GM12878 (cell line): ENCODE results near the gene HEATR9. TPM values are rescaled to one million over a fixed set of nuclear protein-coding genes. Genes with fewer than 3 reads are reported as not detected.

Source experiments
- ATAC-seq: fragments of 200-7000 bp; cut with Tn5 transposase; 3 replicates; pipeline ENCODE4 v1.9.1; 2020; ENCODE audit warnings: mild to moderate bottlenecking, moderate library complexity
- BruUV-seq: library from RNA; stranded (reverse); fragments of 400-500 nt; replicated peaks from 2 replicates; lab custom pipeline; 2021; lab: Mats Ljungman, UMichigan
- CTCF ChIA-PET: fragments of 300-600 bp; sonication (Branson Sonifier 250); formaldehyde crosslinking; extraction: SDS; loops from one replicate; lab custom pipeline; 2021; ENCODE audit warnings: inconsistent platforms; lab: Yijun Ruan, JAX
- POLR2A ChIA-PET: fragments of 350-600 bp; formaldehyde crosslinking; extraction: SDS; loops from one replicate; lab custom pipeline; 2021; ENCODE audit warnings: inconsistent platforms; lab: Charles Lee
- RAD21 ChIA-PET: fragments of 300-600 bp; sonication (Branson Sonifier 250); formaldehyde crosslinking; loops from one replicate; lab custom pipeline; 2023; ENCODE audit warnings: antibody characterized with exemption; ENCODE audit not compliant: unreplicated experiment; lab: Charles Lee
- SMC1A ChIA-PET: fragments of 300-600 bp; sonication (Branson Sonifier 250); formaldehyde crosslinking; loops from one replicate; lab custom pipeline; 2023; ENCODE audit not compliant: unreplicated experiment, uncharacterized antibody; lab: Charles Lee
- DNase-seq: peaks from one replicate; pipeline ENCODE4 v3.0.0-alpha.2; 2011; ENCODE audit warnings: low read depth, low spot score
- FAIRE-seq: peaks from 3 replicates; lab custom pipeline; 2011; peaks lifted over from hg19 to GRCh38; lab: Jason Lieb, UNC
- H2AFZ ChIP-seq: 2 replicates; pipeline ENCODE4 v1.6.0; 2011; ENCODE audit warnings: low read depth, low read length, control low read depth; ENCODE audit not compliant: control insufficient read depth
- H3K27ac ChIP-seq: 2 replicates; pipeline ENCODE4 v1.5.1; 2011; ENCODE audit warnings: control low read depth; ENCODE audit not compliant: control insufficient read depth, insufficient read depth
- H3K27me3 ChIP-seq, 2 experiments: replicated peaks in 1 of 2; 2 replicates each; pipeline versions ENCODE4 v1.6.0 to v1.6.1; 2011; ENCODE audit warnings: low read length in 1 of 2; ENCODE audit not compliant: control insufficient read depth in 2 of 2, insufficient read depth in 2 of 2
- H3K36me3 ChIP-seq, 2 experiments: 2 replicates each; pipeline ENCODE4 v1.5.1; 2011; ENCODE audit warnings: low read length in 1 of 2; ENCODE audit not compliant: control insufficient read depth in 2 of 2, insufficient read depth in 2 of 2
- H3K4me1 ChIP-seq: 2 replicates; pipeline ENCODE4 v1.6.1; 2011; ENCODE audit warnings: mild to moderate bottlenecking, low read length, moderate library complexity, mixed read lengths; ENCODE audit not compliant: control insufficient read depth, insufficient read depth
- H3K4me2 ChIP-seq: 2 replicates; pipeline ENCODE4 v1.6.0; 2011; ENCODE audit warnings: control low read depth; ENCODE audit not compliant: control insufficient read depth, insufficient read depth
- H3K4me3 ChIP-seq: fragments of 200-600 bp; sonication (generic); 2 replicates; pipeline ENCODE4 v1.5.1; 2016
- H3K79me2 ChIP-seq: 2 replicates; pipeline ENCODE4 v1.6.0; 2011; ENCODE audit warnings: low read length; ENCODE audit not compliant: control insufficient read depth, insufficient read depth
- H3K9ac ChIP-seq: 2 replicates; pipeline ENCODE4 v1.8.0; 2011; ENCODE audit warnings: low read length, control low read depth, mixed read lengths; ENCODE audit not compliant: control insufficient read depth, insufficient read depth
- H3K9me3 ChIP-seq: replicated peaks from 3 replicates; pipeline ENCODE4 v1.5.1; 2011; ENCODE audit warnings: mild to moderate bottlenecking, low read length; ENCODE audit not compliant: control insufficient read depth, insufficient read depth
- H4K20me1 ChIP-seq: 2 replicates; pipeline ENCODE4 v1.6.0; 2011; ENCODE audit not compliant: control insufficient read depth, insufficient read depth
- ATF3 ChIP-seq: IDR thresholded peaks from 2 replicates; pipeline ENCODE4 v1.6.1; 2011; ENCODE audit warnings: low read depth, mild to moderate bottlenecking, low read length, moderate library complexity, borderline replicate concordance; ENCODE audit errors: extremely low read depth
- BMI1 ChIP-seq: fragments of 450-650 bp; IDR thresholded peaks from 2 replicates; pipeline ENCODE4 v1.6.1; 2016; ENCODE audit warnings: mild to moderate bottlenecking, moderate library complexity, borderline replicate concordance
- CHD4 ChIP-seq: fragments of 200-600 bp; sonication (generic); IDR thresholded peaks from 2 replicates; pipeline ENCODE4 v1.6.1; 2016; ENCODE audit warnings: mild to moderate bottlenecking
- IKZF1 ChIP-seq: fragments of 450-650 bp; conservative IDR thresholded peaks from 2 replicates; pipeline ENCODE4 v1.6.1; 2017; ENCODE audit warnings: antibody characterized with exemption, mild to moderate bottlenecking
- RAD21 ChIP-seq: IDR thresholded peaks from 2 replicates; pipeline ENCODE4 v1.6.1; 2011; ENCODE audit warnings: mild to moderate bottlenecking, low read depth, low read length, moderate library complexity; ENCODE audit not compliant: insufficient read depth
- RAD51 ChIP-seq: fragments of 450-650 bp; IDR thresholded peaks from 2 replicates; pipeline ENCODE4 v1.6.1; 2016; ENCODE audit warnings: moderate library complexity, mild to moderate bottlenecking, inconsistent platforms
- SIX5 ChIP-seq: IDR thresholded peaks from 2 replicates; pipeline ENCODE4 v1.6.1; 2011; ENCODE audit warnings: mild to moderate bottlenecking, low read depth, low read length, moderate library complexity; ENCODE audit not compliant: severe bottlenecking
- SMC3 ChIP-seq: IDR thresholded peaks from 2 replicates; pipeline ENCODE4 v1.6.1; 2011; ENCODE audit warnings: low read length, improper control_type of control experiment, borderline replicate concordance
- SPI1 ChIP-seq: IDR thresholded peaks from 2 replicates; pipeline ENCODE4 v1.6.1; 2011; ENCODE audit warnings: low read depth, mild to moderate bottlenecking, low read length, moderate library complexity, borderline replicate concordance; ENCODE audit not compliant: insufficient read depth
- SRF ChIP-seq, 2 experiments: IDR thresholded peaks; 2 replicates each; pipeline ENCODE4 v1.6.1; 2011; ENCODE audit warnings: low read depth in 2 of 2, low read length in 2 of 2, mild to moderate bottlenecking in 1 of 2, moderate library complexity in 1 of 2
- SUPT20H ChIP-seq: IDR thresholded peaks from 2 replicates; pipeline ENCODE4 v1.6.1; 2011; ENCODE audit warnings: low read depth, mild to moderate bottlenecking, low read length, moderate library complexity, borderline replicate concordance; ENCODE audit not compliant: control insufficient read depth
- YY1 ChIP-seq: IDR thresholded peaks from 2 replicates; pipeline ENCODE4 v1.6.1; 2011; ENCODE audit warnings: low read depth, mild to moderate bottlenecking, low read length
- ZBED1 ChIP-seq: IDR thresholded peaks from 2 replicates; pipeline ENCODE4 v1.6.1; 2016; ENCODE audit warnings: borderline replicate concordance
- ZNF207 ChIP-seq: fragments of 450-650 bp; IDR thresholded peaks from 2 replicates; pipeline ENCODE4 v1.6.1; 2014; ENCODE audit warnings: antibody characterized with exemption, mild to moderate bottlenecking, borderline replicate concordance
- ZNF24 ChIP-seq: fragments of 450-650 bp; IDR thresholded peaks from 2 replicates; pipeline ENCODE4 v1.6.1; 2017; ENCODE audit warnings: antibody characterized with exemption, mild to moderate bottlenecking
- ZSCAN29 ChIP-seq: fragments of 450-650 bp; IDR thresholded peaks from 2 replicates; pipeline ENCODE4 v1.6.1; 2017; ENCODE audit warnings: mild to moderate bottlenecking, moderate library complexity
- ZZZ3 ChIP-seq: IDR thresholded peaks from 2 replicates; pipeline ENCODE4 v1.6.1; 2011; ENCODE audit warnings: low read depth; ENCODE audit not compliant: control insufficient read depth, insufficient read length
- WGBS: methylation state at CpG from one replicate; pipeline ENCODE4 v1.1.6; 2016; ENCODE audit warnings: low lambda C conversion rate; ENCODE audit not compliant: insufficient replicate concordance, insufficient coverage; ENCODE audit errors: missing lambda C conversion rate; 5-methylcytosine and 5-hydroxymethylcytosine counted together
- in situ Hi-C: fragments of 300-500 bp; cut with MboI; formaldehyde crosslinking; loops from 9 replicates; pipeline ENCODE4 v1.14.3; 2018; ENCODE audit warnings: mixed read lengths
- intact Hi-C: fragments of 100-400 bp; cut with micrococcal nuclease; formaldehyde crosslinking; loops from one replicate; pipeline ENCODE4 v1.14.2; 2022; ENCODE audit not compliant: unreplicated experiment
- polyA plus RNA-seq, 11 experiments: library from polyadenylated mRNA; depleted of rRNA in 4 of 11; unstranded in 6 of 11; stranded (reverse) in 5 of 11; fragments of >200 nt; fragmentation: Nextera tagmentation in 4 of 11; fragmentation: Illumina TruSeq in 1 of 11; extraction: Ambion mirVana in 4 of 11; extraction: Trizol in 1 of 11; gene quantifications; 1 replicate in 1 of 11; 2 replicates in 10 of 11; pipeline versions ENCODE4 v1.2.1 to v1.2.3, GENCODE V29; 2011 to 2016; ENCODE audit warnings: inconsistent platforms in 2 of 11, missing spikeins in 2 of 11, low read depth in 1 of 11
- total RNA-seq, 4 experiments: library from RNA; depleted of rRNA in 3 of 4; stranded (reverse); fragments of >200 nt in 3 of 4; fragmentation: Illumina TruSeq in 1 of 4; extraction: Trizol in 1 of 4; gene quantifications; 2 replicates each; pipeline versions ENCODE4 v1.2.1 to v1.2.3, GENCODE V29; 2013 to 2021

HEATR9 gene
- total and polyA plus RNA-seq, 10 of the 15 experiments (the other 5 are each of a cell fraction or from before 2014, with no cell fraction given) = 0.04 to 0.43 (median 0.13) TPM; not detected in 2

- SMC1A ChIA-PET = interaction anchor here (0.8 to 1.8 kb wide), 3 partner anchors 15 to 87 kb away, joined by 3 to 5 read pairs (median 4); partner anchors contain the start of gene LYZL6
- no peak for DNase-seq
Measured at GRCh38 chr17:35856603-35857002, 12.1 kb downstream of the HEATR9 start.

GRCh38 chr17:35855965-35856364, 12.7 kb downstream of the HEATR9 start:
- Histone ChIP-seq H3K4me1 (no peaks in the 10 kb centered on the region), H4K20me1 (no peaks in the 10 kb centered on the region), H2AFZ (no peak overlapping the region), H3K9ac (no peak overlapping the region), H3K27me3 (no peaks in the 10 kb centered on the region), H3K27ac (no peak overlapping the region), H3K36me3 (no peaks in the 10 kb centered on the region), H3K4me2 (no peak overlapping the region), H3K9me3 (no peaks in the 10 kb centered on the region), H3K4me3 (no peak overlapping the region), H3K79me2 (no peaks in the 10 kb centered on the region)
- 77% methylated on average over 5 of the region's 5 CpGs for WGBS
- no peak for DNase-seq
- ChIA-PET RAD21 (no interaction called here), POLR2A (interaction anchor here (1.5 kb wide), 1 partner anchor 23 kb away, joined by 3 read pairs; no protein-coding TSS in a partner anchor), CTCF (no interaction called here), SMC1A (interaction anchor here (0.8 to 1.8 kb wide), 3 partner anchors 14 to 87 kb away, joined by 3 to 5 read pairs (median 4); partner anchors contain the start of gene LYZL6)
- intact Hi-C loops (no loop called here), in situ Hi-C loops (no loop called here)
- FAIRE-seq = no peak
- BruUV-seq = no TSS peak
- ATAC-seq = no peak
- TF ChIP-seq SPI1 (no peak), IKZF1 (no peak)

More at GRCh38 chr17:35856603-35857002, 12.1 kb downstream of the HEATR9 start:
- H3K9ac ChIP-seq = no peak overlapping the region
- no peak overlapping the region for H3K4me3 ChIP-seq
- H3K27me3 ChIP-seq = no peaks in the 10 kb centered on the region
- H3K4me2 ChIP-seq = no peak overlapping the region
- RAD21 ChIA-PET = no interaction called here
- CTCF ChIA-PET = interaction anchor here (1.1 kb wide), 1 partner anchor 32 kb away, joined by 3 read pairs; no protein-coding TSS in a partner anchor
- intact Hi-C loops = no loop called here
- FAIRE-seq = no peak
- in situ Hi-C loops = no loop called here
- POLR2A ChIA-PET = no interaction called here
- H3K27ac ChIP-seq = no peak overlapping the region
- no peak for ATAC-seq
- no peaks in the 10 kb centered on the region for H3K4me1 ChIP-seq
- no peaks in the 10 kb centered on the region for H3K79me2 ChIP-seq
- BruUV-seq = no TSS peak
- TF ChIP-seq ZNF207 = no peak
- TF ChIP-seq RAD51 = no peak
- TF ChIP-seq ZZZ3 = no peak
- TF ChIP-seq SUPT20H = no peak
- TF ChIP-seq ZBED1 = no peak
- no peak for TF ChIP-seq CHD4
- TF ChIP-seq ATF3 = no peak
- no peak for TF ChIP-seq ZSCAN29
- TF ChIP-seq ZNF24 = no peak
- no peak for TF ChIP-seq SMC3
- TF ChIP-seq YY1 = no peak
- TF ChIP-seq RAD21 = no peak
- TF ChIP-seq SRF (IDR thresholded peaks at IDR 0.05; ENCODE audit: low read depth in 2 of 2, low read length in 2 of 2) = no peak
- TF ChIP-seq BMI1 = no peak
- TF ChIP-seq SIX5 = no peak
- H2AFZ ChIP-seq = no peak overlapping the region
- H3K36me3 ChIP-seq = no peaks in the 10 kb centered on the region
- WGBS = 100% methylated on average over 2 of the region's 2 CpGs
- H4K20me1 ChIP-seq = no peaks in the 10 kb centered on the region
- no peaks in the 10 kb centered on the region for H3K9me3 ChIP-seq
